Osteocyte (in vitro differentiated cells): ENCODE results near the gene YARS2. TPM values are rescaled to one million over a fixed set of nuclear protein-coding genes. Genes with fewer than 3 reads are reported as not detected.

ENCODE experiments used
- DNase-seq: peaks from one replicate; pipeline ENCODE4 v3.0.0; 2021; ENCODE audit warnings: mixed read lengths; ENCODE audit not compliant: unreplicated experiment; ENCODE audit errors: extremely low spot score
- H3K27ac Mint-ChIP-seq: one replicate; pipeline ENCODE4 v1.8.0; 2021; ENCODE audit warnings: mild to moderate bottlenecking, mixed read lengths; ENCODE audit not compliant: unreplicated experiment
- H3K27me3 Mint-ChIP-seq: one replicate; pipeline ENCODE4 v1.8.0; 2021; ENCODE audit warnings: mixed read lengths; ENCODE audit not compliant: unreplicated experiment
- H3K36me3 Mint-ChIP-seq: one replicate; pipeline ENCODE4 v1.8.0; 2021; ENCODE audit warnings: mixed read lengths; ENCODE audit not compliant: unreplicated experiment
- H3K4me1 Mint-ChIP-seq: one replicate; pipeline ENCODE4 v1.8.0; 2021; ENCODE audit warnings: mixed read lengths; ENCODE audit not compliant: unreplicated experiment
- H3K4me3 Mint-ChIP-seq: one replicate; pipeline ENCODE4 v1.8.0; 2021; ENCODE audit warnings: mild to moderate bottlenecking, moderate library complexity, mixed read lengths; ENCODE audit not compliant: unreplicated experiment
- H3K9me3 Mint-ChIP-seq: one replicate; pipeline ENCODE4 v1.8.0; 2021; ENCODE audit warnings: mixed read lengths; ENCODE audit not compliant: unreplicated experiment
- total RNA-seq: library from RNA; stranded (reverse); gene quantifications from 2 replicates; pipeline ENCODE4 v1.2.1, GENCODE V29; 2021
- TF ChIP-seq, protein P1 (sequence below): fragments of 200-600 bp; sonication (generic); IDR thresholded peaks from 2 replicates; pipeline ENCODE4 v1.5.0; 2021; ENCODE audit warnings: antibody characterized with exemption, mild to moderate bottlenecking, moderate library complexity

The YARS2 gene
- total RNA-seq, 1 donor from 2014 or later: 13.6 TPM

DNA sequence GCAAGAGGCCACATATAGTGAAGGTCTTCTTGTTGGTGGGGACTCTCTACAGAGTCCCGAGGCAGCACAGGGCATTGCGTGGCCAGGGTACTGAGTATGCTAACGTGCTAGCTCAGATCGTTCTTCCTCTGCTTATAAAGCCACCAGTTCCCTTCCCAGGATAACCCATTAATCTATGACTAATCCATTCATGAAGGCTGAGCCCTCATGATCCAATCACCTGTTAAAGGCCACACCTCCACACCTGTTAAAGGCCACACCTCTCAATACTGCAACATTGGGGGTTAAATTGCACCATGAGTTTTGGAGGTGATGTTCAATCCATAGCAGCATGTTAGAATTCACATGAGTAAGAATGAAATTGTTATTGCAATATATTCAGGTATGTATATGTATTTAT lies 12.8 kb upstream of the YARS2 start:
- DNase-seq: no peak
- TF ChIP-seq, protein P1, sequence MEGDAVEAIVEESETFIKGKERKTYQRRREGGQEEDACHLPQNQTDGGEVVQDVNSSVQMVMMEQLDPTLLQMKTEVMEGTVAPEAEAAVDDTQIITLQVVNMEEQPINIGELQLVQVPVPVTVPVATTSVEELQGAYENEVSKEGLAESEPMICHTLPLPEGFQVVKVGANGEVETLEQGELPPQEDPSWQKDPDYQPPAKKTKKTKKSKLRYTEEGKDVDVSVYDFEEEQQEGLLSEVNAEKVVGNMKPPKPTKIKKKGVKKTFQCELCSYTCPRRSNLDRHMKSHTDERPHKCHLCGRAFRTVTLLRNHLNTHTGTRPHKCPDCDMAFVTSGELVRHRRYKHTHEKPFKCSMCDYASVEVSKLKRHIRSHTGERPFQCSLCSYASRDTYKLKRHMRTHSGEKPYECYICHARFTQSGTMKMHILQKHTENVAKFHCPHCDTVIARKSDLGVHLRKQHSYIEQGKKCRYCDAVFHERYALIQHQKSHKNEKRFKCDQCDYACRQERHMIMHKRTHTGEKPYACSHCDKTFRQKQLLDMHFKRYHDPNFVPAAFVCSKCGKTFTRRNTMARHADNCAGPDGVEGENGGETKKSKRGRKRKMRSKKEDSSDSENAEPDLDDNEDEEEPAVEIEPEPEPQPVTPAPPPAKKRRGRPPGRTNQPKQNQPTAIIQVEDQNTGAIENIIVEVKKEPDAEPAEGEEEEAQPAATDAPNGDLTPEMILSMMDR: no peak
- Mint-ChIP-seq H3K4me3 (no peak overlapping the region), H3K9me3 (no peaks in the 10 kb centered on the region), H3K36me3 (no peaks in the 10 kb centered on the region), H3K4me1 (no peaks in the 10 kb centered on the region), H3K27me3 (peaks cover 20% of the 10 kb centered on the region), H3K27ac (no peak overlapping the region)

DNA sequence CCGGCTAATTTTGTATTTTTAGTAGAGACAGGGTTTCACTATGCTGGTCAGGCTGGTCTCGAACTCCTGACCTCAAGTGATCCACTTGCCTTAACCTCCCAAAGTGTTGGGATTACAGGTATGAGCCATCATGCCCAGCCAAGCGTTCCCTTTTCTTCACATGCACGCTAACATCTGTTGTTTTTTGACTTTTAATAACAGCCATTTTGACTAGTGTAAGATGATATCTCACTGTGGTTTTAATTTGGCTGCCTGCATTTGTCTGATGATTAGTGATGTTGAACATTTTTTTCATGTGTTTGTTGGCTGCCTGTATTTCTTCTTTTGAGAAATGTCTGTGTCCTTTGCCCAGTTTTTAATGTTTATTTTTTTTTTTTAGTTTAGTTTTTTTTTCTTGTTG lies 10.2 kb upstream of the YARS2 start:
- DNase-seq: no peak
- Mint-ChIP-seq H3K27ac (no peak overlapping the region), H3K36me3 (no peaks in the 10 kb centered on the region), H3K9me3 (no peaks in the 10 kb centered on the region), H3K4me3 (no peak overlapping the region), H3K27me3 (peaks cover 22% of the 10 kb centered on the region), H3K4me1 (no peaks in the 10 kb centered on the region)
- TF ChIP-seq, protein P1: no peak

DNA sequence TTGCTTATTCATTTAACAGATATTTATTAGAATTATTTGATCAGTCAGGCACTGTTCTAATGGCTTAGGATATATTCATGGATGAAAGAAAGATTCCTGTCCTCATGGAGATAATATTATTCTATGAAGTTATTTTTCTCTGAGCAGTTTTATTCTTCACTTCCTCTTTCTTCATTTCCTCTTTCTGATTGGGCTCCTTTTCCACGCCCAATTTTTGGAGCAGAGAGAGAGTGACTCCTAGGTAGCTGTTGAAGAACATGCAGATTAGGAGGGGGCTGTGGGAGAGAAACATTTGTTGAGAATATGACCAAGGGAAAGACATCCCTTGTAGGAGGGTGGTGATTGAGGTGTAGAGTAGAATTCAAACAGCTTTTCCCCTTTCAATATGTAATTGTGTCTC lies 6.0 kb upstream of the YARS2 start:
- Mint-ChIP-seq H3K4me3 (no peak overlapping the region), H3K27me3 (peaks cover 6% of the 10 kb centered on the region), H3K4me1 (peaks cover 1% of the 10 kb centered on the region), H3K27ac (no peak overlapping the region), H3K36me3 (no peaks in the 10 kb centered on the region), H3K9me3 (no peaks in the 10 kb centered on the region)
- DNase-seq: no peak
- TF ChIP-seq, protein P1: no peak

DNA sequence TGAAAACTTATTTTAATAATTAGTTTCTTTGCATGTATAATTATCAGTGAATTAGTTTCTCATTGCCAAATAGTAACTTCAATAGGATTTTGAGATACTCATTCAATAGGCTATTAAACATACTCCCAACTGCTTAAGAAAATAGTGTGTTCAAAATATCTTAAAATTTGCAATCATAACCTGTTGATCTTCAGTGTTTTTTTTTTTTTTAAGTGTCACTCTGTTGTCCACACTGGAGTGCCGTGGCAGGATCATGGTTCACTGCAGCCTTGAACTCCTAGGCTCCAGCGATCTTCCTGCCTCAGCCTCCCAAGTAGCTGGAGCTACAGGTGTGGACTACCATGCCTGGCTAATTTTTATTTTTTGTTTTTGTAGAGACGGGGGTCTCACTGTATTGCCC lies 1.5 kb upstream of the YARS2 start:
- peaks cover 2% of the 10 kb centered on the region for H3K27me3 Mint-ChIP-seq
- H3K4me1 Mint-ChIP-seq: peaks cover 20% of the 10 kb centered on the region
- no peak for DNase-seq
- TF ChIP-seq, protein P1: no peak
- peaks cover 7% of the 10 kb centered on the region for H3K36me3 Mint-ChIP-seq
- no peaks in the 10 kb centered on the region for H3K9me3 Mint-ChIP-seq
- no peak overlapping the region for H3K4me3 Mint-ChIP-seq
- H3K27ac Mint-ChIP-seq: no peak overlapping the region

DNA sequence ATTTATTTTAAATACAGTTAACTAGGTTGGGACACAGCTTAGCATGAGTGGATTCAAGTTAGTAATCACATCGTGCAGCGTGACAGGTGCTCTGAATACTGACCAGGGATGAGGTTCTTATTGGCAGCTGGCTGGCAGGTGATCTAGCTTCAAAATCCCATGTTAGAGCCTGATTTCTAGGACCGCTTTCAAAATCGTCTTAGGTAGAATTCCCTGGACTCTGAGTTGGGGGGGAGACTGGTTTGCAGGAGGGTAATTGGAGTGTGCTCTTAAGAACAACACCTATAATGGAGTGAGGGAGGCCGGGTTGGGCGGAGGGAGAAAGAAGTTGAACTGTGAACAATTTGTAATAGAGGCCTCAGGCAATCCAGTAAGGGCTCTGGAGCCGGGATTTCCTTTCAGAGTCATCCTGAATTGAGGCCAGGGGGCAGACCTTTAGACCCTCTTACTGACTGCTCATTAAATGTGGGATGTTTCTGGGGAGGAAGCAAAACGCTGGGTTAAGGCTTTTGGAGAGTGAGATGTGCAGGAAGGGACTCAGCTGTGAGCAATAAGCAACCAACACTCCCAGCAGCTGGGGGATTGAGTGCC lies 874 bp upstream of the YARS2 start:
- TF ChIP-seq, protein P1: no peak
- no peak for DNase-seq
- no peaks in the 10 kb centered on the region for H3K9me3 Mint-ChIP-seq
- peak overlapping the region; percentile 94 for H3K27ac Mint-ChIP-seq
- no peaks in the 10 kb centered on the region for H3K27me3 Mint-ChIP-seq
- peak overlapping the region; percentile 90 for H3K4me3 Mint-ChIP-seq
- H3K36me3 Mint-ChIP-seq: peaks cover 13% of the 10 kb centered on the region
- H3K4me1 Mint-ChIP-seq: peaks cover 20% of the 10 kb centered on the region
